Right forelimb (tissue), 1 donor: ENCODE data around the gene PRKX.
"Not testable (repeated sequence)": the region's sequence is repeated elsewhere in the genome, so short reads cannot be mapped to it uniquely, and the experiment has no call there.

Source experiments
- DNase-seq: peaks from one replicate; pipeline ENCODE4 v3.0.0-alpha.2; 2018

PRKX gene

GRCh38 chrX:3713225-3713936, at the start of gene PRKX:
Gene PRKX (minus strand): TSS chrX:3713649. CDS start chrX:3713253, 396 bp downstream.
- peak; percentile 73 for DNase-seq

GRCh38 chrX:3763111-3763510, 49.7 kb upstream of the PRKX start:
- DNase-seq, result no peak

GRCh38 chrX:3757510-3758025, 44.1 kb upstream of the PRKX start:
- DNase-seq, result no peak

- no peak for DNase-seq
These were observed 34.7 kb upstream of the PRKX start for GRCh38 chrX:3748052-3748559.

DNA sequence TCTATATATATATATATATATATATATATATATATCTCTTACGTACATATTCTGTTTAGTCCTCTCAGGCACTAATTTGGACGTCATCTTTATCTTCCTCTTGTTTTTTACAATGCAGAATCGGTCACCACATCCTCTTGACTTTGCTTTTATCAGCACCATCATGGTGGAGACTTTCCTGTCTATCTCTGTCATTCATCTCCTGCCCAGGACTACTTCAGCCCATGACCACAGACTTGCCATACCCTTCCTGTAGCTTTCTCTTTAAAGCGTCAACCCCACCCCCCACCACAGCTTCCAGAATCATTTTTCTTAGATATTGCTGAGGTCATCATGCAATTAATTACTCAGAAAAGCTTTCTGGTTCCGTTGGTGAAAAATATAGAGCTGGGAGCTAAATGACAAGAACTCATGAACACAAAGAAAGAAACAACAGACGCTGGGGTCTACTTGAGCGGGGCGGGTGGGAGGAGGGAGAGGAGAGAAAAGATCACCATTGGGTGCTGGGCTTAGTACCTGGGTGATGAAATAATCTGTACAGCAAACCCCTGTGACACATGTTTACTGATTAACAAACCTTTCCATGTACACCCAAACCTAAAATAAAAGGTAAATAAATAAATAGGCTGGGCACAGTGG, 30.5 kb upstream of the PRKX start:
- no peak for DNase-seq

DNA sequence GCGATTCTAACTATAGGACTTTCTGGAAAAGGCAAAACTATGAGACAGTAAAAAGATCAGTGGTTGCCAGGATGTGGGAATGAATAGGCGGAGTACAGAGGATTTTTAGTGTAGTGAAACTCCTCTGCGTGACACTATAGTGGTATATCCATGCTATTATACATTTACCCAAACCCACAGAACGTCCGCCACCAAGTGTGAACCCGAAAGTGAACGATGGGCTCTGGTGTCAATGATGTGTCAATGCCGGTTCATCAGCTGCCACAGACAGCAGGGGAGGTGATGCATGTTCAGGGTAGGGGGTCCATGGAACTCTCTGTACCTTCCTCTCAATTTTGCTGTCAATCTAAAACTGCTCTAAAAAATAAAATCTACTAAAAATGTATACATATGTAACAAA, 27.5 kb upstream of the PRKX start:
- not testable (repeated sequence) for DNase-seq

GRCh38 chrX:3738509-3738908, 25.1 kb upstream of the PRKX start:
- DNase-seq, result no peak

DNA sequence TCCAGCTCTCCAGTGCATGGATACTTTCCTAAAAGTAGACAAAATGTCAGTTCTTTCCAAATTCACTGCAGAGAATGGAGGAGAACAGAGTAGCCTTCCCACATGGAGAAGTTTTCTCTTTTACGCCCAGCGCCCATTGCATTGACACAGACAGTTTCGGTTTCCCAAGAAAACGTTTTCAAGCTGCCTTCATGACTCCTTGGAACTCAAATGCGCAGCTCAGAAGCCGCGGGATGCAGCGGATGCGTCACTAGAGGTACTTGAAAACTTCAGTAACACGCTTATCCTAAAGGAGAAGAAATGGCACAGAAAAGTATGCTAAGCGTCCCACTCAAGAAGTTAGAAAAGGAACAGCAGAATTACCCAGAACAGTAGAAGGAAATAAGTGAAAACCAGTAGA, 23.1 kb upstream of the PRKX start:
- DNase-seq, result not testable (repeated sequence)

DNA sequence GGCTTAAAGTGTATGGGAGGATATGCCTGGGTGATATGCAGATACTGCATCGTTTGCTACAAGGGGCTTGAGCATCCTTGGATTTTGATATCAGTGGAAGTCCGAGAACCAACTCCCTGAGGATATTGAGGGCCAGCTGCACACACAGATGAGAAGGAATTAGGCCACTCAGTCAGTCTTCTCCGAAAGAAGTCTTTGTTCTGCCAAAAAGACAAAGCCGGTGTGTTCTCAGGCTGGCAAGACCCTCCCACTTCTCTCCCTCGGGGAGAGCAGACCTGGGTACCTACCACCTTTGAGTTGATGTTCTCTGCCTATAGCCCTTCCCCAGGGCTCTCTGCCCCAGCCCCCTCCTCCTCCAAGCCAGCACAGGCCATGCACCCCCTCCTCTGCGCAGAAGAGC, 22.4 kb upstream of the PRKX start:
- DNase-seq, result not testable (repeated sequence)

GRCh38 chrX:3734456-3734855, 21.0 kb upstream of the PRKX start:
- DNase-seq, result not testable (repeated sequence)

DNA sequence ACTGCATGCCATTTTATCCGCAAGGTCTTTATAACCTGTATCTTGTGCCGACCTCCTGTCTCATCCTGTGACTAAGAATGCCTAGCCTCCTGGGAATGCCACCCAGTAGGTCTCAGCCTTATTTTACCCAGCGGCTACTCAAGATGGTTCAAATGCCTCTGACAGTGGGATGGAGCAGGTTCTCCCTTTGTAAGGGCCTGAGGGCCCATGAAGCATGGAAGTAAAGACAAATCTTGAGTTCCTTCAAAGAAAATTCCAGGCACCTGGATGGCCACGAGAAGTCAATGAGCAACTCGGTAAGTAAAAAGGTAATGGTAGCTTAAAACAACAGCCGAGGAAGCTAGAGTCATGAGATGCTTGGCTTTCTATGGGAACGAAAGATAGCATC, 19.6 kb upstream of the PRKX start:
- DNase-seq, result no peak

DNA sequence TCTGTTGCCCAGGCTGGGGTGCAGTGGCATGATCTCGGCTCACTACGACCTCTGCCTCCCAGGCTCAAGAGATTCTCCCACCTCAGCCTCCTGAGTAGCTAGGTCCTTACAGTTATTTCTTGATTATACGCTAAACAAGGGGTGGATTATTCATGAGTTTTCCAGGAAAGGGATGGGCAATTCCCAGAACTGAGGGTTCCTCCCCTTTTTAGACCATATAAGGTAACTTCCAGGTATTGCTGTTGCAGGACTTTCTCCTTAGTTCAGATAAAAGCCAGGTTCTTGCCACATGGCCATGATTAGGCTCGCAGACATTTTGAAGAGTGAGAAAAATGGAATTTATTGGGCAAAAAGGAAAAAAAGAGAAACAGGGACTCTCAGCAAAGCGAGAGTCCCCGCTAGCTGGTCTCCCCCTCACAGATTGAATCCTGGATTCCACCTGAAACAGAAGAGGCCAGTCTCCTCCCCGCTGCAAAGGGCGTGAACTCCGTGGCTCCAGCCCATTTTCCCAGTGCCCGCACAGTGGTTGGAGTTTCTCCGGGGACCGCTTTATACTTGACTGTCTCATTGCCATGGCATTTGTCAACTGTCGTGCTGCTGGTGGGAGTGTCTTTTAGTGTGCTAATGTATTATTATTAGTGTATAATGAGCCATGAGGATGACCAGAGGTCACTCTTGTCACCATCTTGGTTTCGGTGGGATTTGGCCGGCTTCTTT, 19.0 kb upstream of the PRKX start:
- not testable (repeated sequence) for DNase-seq

- no peak for DNase-seq
These were observed 15.0 kb upstream of the PRKX start for GRCh38 chrX:3728454-3728853.

DNA sequence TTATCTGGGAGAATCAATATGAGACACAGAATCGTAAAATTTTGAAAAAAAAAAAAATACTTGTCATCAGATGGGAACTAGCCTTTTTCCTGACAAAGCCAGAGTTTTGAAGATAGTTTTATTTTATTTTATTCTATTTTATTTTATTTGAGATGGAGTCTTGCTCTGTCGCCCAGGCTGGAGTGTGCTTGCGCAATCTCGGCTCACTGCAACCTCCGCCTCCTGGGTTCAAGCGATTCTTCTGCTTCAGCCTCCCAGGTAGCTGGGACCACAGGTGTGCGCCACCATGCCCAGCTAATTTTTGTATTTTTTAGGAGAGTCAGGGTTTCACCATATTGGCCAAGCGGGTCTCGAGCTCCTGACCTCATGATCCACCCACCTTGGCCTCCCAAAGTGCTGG, 10.0 kb upstream of the PRKX start:
- DNase-seq, result not testable (repeated sequence)

- no peak for DNase-seq
These were observed 4.4 kb upstream of the PRKX start for GRCh38 chrX:3717742-3718420.

GRCh38 chrX:3715921-3716320, 2.5 kb upstream of the PRKX start:
- DNase-seq, result no peak

DNA sequence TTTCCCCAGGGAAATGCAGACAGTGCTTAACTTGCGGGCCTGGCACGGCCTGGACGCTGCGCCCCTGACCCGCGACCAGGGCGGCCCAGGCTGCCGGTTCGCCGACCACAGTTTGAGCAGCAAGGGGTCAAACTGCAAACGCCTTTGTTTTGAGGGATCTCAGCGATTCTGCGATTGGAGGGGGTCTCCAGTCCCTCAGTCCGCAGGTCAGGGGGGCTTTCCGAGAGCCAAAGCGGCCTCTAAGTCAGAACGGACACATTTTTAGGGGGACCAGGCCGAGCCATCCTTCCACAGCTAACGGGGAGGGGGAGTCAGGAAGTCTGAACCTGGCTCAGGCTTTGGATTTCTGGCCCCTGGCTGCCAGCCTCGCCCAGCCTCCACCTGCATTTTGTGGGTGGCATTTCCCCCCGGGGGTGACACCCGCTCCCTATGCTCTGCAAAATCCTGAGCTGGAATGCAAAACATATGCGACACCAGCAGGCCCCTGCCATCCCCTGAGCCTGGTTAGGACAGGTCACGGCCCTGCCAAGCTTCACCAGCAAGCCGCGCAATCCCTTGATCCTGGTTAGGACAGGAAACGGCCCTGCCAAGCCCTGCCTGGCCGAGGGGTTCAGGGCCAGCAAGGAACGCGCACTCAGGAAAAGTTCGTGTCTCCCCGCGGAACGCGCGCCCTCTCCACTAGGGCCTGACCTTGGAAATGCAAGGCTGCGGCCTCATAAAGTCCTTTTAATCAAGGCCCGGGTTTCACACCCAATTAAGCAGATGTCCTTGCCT, 1.4 kb upstream of the PRKX start:
- not testable (repeated sequence) for DNase-seq

- no peak for DNase-seq
These were observed 537 bp upstream of the PRKX start for GRCh38 chrX:3713937-3714434.

DNA sequence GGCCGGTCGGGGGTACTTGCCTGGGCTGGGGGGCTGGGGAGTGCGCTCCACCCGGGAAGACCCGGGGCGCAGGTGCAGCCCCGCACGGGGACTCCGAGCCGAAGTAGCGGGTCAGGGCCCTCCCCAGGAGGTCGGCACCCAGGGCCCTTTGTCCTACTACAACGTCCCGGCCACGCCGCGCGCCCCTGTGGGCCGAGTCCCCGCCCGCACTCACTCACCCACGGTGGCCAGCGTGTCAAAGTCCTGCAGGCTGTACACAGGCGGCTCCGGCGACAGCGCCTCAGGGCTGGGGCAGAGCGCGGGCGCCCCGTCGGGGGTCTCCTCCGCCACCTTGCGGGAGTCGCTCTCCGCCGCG, 602 bp downstream of the PRKX start:
- DNase-seq, result peak; percentile 45

DNA sequence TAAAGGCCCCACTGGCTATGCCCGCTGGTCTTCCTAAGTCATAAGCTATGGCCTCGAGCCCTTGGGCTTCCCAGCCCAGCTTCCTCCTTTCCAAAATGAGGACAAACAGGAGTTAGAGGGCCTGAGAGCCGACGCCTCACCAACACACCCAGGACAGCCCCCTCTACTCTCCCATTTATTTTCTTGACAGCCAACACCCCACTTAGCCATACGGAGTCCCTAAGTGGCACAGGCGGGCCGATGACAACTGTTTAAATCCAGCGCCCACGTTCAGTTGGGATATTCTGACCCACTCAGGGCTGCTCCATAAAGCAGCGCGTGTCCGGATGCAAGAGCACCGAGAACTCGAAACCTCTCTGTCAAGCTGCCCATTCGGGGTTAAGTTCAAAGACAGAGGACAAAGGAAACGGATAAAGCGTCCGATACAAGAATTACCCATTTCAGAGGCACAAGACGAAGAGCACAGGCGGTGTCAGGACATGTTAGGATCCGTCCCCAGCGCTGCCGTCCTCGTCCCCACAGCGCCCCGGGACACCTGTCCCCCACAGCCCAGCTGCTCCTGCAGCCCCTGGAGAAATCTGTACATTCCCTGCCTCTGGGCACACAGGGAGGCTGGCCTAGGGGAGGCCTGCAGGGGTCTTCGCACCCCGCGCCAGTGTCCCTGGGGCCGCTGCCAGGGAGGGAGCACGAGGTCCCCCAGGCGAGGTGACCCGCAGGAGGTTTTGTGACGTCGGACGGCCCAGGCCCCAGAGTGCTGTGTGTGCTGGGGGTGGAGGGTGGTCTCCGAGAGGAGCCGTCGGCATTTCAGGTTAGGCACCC, 1.2 kb downstream of the PRKX start:
- peak; percentile 46 for DNase-seq

DNA sequence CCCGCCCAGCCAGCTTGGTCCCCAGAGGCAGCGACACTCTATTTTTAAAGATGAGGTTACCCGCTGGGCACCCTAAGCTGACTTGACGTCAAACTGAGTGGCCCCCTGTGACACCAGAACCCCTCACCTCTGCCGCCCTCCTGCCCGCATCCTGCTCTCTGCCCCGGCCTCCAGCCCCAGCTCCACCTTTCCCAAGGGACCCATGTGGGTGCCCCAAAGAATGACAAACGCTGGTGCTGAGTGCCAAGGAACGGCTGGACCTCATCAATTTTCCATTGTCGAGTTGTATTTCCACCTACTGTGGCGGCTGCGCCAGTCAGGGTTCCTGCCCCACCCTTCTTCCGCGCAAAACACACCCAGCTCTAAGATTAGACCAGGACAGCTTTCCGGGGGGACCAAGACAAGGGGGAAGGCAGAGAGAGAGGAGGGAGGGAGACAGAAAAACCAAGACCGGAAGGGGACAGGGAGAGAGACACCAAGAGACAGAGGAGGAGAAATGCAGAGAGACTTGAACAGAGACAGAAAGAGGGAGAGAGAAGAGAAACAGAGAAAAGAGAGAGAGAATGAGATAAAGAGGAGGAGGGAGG, 2.0 kb downstream of the PRKX start:
- DNase-seq, result no peak
